GM19395 (cell line): Measurements from ENCODE around the gene GPR135.

Source experiments
- ATAC-seq: cut with Tn5 transposase; IDR thresholded peaks from one replicate; pipeline ENCODE4 v1.9.1; 2021; ENCODE audit warnings: mild to moderate bottlenecking, moderate library complexity; ENCODE audit not compliant: unreplicated experiment

The GPR135 gene

GRCh38 chr14:59425322-59425935, 39.8 kb downstream of the GPR135 start:
- no peak for ATAC-seq

- ATAC-seq: no peak
Observed at GRCh38 chr14:59424341-59425071, 40.7 kb downstream of the GPR135 start.

- ATAC-seq: no peak
Observed at GRCh38 chr14:59422069-59422881, 42.9 kb downstream of the GPR135 start.

- no peak for ATAC-seq
Observed at GRCh38 chr14:59419303-59419702, 45.9 kb downstream of the GPR135 start.

- no peak for ATAC-seq
Observed at GRCh38 chr14:59417311-59417710, 47.9 kb downstream of the GPR135 start.

DNA sequence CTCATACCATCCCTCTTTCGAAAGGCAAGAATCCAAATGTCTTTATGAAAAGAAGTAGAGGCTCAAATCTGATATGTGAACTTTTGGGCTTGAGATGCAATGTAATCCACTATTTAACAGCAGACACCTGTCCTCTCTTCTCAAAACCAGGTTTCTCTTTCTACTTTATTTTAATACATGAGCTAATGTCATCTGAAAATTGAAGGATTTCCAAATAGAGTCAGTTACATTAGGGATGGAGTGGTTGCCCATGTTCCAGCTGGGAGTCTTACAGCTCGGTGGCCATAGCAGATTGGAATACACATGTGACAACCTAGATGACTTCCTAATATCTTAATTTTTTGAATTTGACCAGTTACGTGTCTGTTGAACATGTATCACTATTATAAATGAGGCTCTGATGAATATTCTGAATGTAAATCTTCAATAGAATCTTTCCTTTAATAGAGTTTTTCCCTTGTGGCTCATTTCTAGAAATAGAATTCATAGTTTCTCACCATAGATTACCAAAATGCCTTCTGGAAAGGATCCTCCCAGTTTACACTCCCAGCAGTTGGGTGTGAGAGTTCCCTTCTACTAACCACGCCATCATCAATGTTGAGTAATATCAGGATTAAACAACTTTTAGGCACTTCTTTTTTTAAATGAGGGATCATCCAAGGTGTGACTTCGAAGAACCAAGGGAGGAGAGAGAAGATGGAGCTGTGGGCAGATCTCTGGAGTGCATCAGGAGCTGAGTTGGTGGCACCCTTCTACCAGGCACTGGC, 49.2 kb downstream of the GPR135 start:
- no peak for ATAC-seq
